Kidney epithelial cell (primary cell): Measurements from ENCODE around the gene PHF2. TPM values are rescaled to one million over a fixed set of nuclear protein-coding genes. Genes with fewer than 3 reads are reported as not detected.

ENCODE experiments used
- DNase-seq: peaks from one replicate; pipeline ENCODE4 v3.0.0-alpha.2; 2010; ENCODE audit warnings: low read depth
- H3K27me3 ChIP-seq: 2 replicates; pipeline ENCODE4 v1.6.0; 2011; ENCODE audit warnings: low read length; ENCODE audit not compliant: control insufficient read depth, insufficient read depth
- H3K36me3 ChIP-seq: 2 replicates; pipeline ENCODE4 v1.5.1; 2011; ENCODE audit warnings: low read length; ENCODE audit not compliant: control insufficient read depth, insufficient read depth
- H3K4me3 ChIP-seq: 2 replicates; pipeline ENCODE4 v1.5.1; 2011; ENCODE audit warnings: low read depth, mild to moderate bottlenecking, control low read depth, low read length
- CTCF ChIP-seq: IDR thresholded peaks from 2 replicates; pipeline ENCODE4 v1.5.1; 2011; ENCODE audit warnings: mild to moderate bottlenecking, moderate library complexity, low read length, control low read depth, inconsistent platforms; ENCODE audit not compliant: insufficient read depth, poor library complexity, severe bottlenecking
- total RNA-seq: library from RNA; depleted of rRNA; stranded (reverse); fragments of >200 nt; gene quantifications from 2 replicates; pipeline ENCODE4 v1.2.3, GENCODE V29; 2015

Gene PHF2
- total RNA-seq, 1 donor from 2014 or later = 20.4 TPM

GRCh38 chr9:93597871-93598646, 21.7 kb downstream of the PHF2 start:
- no peaks in the 10 kb centered on the region for H3K27me3 ChIP-seq
- H3K4me3 ChIP-seq = no peak overlapping the region
- TF ChIP-seq CTCF = no peak
- no peaks in the 10 kb centered on the region for H3K36me3 ChIP-seq
- DNase-seq = no peak

- DNase-seq = no peak
- H3K4me3 ChIP-seq = no peak overlapping the region
- TF ChIP-seq CTCF = no peak
- no peaks in the 10 kb centered on the region for H3K27me3 ChIP-seq
- H3K36me3 ChIP-seq = no peaks in the 10 kb centered on the region
Observed at GRCh38 chr9:93598647-93599241, 22.4 kb downstream of the PHF2 start.

GRCh38 chr9:93599571-93600403, 23.4 kb downstream of the PHF2 start:
- DNase-seq = no peak

DNA sequence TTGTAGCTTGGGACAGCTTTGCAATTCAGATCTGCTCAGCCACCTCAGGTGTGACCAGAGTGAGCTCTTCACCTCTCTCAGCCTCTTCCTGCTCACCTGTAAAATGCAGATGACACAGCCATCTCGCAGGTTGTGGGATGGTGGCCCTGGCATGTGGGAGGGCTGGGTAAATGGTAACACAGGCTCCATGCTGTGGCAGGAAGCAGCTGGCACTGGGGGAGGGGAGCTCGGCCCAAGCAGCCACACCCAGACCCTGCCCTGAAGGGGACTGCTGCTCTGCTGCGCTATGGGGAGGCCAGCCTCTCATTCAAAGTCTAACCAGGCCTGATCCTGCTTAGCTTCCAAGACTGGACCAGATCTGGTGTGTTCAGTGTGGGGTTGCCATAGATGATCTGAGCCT, 24.1 kb downstream of the PHF2 start:
- Histone ChIP-seq H3K4me3 (no peak overlapping the region), H3K36me3 (no peaks in the 10 kb centered on the region), H3K27me3 (no peaks in the 10 kb centered on the region)
- no peak for DNase-seq
- no peak for TF ChIP-seq CTCF

More at GRCh38 chr9:93599571-93600403, 23.4 kb downstream of the PHF2 start:
- no peak overlapping the region for H3K4me3 ChIP-seq
- TF ChIP-seq CTCF = no peak
- H3K27me3 ChIP-seq = no peaks in the 10 kb centered on the region
- H3K36me3 ChIP-seq = no peaks in the 10 kb centered on the region

DNA sequence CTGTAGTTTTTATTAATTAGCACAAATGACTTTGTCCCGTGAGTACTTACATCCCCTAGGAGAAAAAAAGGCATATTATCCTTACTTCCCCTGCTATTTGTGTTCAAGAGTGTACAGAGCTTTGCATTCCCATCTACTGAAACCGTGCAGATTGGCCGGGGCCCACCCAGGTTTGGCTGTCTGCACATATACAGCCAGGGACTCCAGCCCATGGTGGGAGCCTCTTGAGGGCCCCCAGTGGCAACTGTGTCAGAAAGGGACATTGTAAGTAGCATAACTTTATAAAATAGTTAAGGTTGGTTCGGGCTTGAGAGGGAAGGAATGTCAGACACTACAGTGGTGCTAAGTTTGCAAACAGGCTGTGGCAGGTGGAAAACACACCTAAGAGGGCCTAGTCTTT, 24.7 kb downstream of the PHF2 start:
- DNase-seq = no peak
- no peak for TF ChIP-seq CTCF
- H3K27me3 ChIP-seq = no peaks in the 10 kb centered on the region
- no peak overlapping the region for H3K4me3 ChIP-seq
- H3K36me3 ChIP-seq = no peaks in the 10 kb centered on the region
